Suppressor macrophage (primary cell): ENCODE measurements around the gene ACKR1.

Source experiments
- DNase-seq, 4 experiments: peaks; one replicate each; pipeline ENCODE4 v3.0.0-alpha.2; 2020 to 2022

ACKR1 gene

GRCh38 chr1:159223004-159223403 is 18.3 kb downstream of the ACKR1 start:
- DNase-seq, result no peak

DNA sequence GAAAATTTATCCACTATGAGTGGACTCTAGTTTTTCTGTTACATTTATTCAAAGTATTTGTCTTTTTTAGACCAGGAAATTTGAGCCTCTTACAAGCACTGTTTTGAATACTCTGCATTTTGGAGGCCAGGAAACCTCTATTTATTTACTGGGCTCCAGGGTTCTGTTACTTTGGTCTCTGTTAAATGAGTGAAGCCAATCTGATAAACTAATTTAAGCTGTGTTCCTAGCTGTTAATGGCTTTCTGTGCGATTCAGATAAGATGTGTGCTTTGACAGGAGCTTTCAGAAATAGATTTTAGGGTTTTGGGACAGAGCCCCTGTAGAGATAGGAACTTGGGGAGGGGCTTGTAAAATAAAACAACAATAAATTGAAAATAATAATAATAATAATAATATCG is 23.9 kb downstream of the ACKR1 start:
- DNase-seq, result no peak

GRCh38 chr1:159229260-159229885 is 24.7 kb downstream of the ACKR1 start:
- no peak for DNase-seq

GRCh38 chr1:159229896-159230295 is 25.2 kb downstream of the ACKR1 start:
- no peak for DNase-seq

GRCh38 chr1:159239551-159240220 is 35.0 kb downstream of the ACKR1 start:
- peak in 1 of 4 experiments; percentile 9 for DNase-seq

DNA sequence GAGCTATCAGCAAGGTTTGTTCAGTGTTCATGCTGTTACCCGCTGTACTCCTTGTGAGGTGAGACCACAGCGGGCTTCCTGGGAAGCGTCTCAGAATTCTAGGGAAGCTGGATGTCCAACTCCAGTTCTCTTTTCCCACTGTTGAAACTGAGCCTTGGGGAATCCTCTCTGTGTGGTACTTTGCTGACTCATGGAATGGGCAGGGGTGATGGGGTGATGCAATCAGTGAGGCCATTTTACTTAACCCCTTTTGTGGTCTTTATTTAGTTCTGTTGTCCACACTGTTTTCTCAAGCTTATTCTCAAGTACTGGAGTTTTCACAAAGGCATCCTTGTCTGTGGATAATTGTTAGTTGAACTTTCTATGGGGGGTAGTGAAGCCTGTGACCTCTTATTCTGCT is 42.6 kb downstream of the ACKR1 start:
- DNase-seq, result no peak

GRCh38 chr1:159248311-159248710 is 43.6 kb downstream of the ACKR1 start:
- no peak for DNase-seq

DNA sequence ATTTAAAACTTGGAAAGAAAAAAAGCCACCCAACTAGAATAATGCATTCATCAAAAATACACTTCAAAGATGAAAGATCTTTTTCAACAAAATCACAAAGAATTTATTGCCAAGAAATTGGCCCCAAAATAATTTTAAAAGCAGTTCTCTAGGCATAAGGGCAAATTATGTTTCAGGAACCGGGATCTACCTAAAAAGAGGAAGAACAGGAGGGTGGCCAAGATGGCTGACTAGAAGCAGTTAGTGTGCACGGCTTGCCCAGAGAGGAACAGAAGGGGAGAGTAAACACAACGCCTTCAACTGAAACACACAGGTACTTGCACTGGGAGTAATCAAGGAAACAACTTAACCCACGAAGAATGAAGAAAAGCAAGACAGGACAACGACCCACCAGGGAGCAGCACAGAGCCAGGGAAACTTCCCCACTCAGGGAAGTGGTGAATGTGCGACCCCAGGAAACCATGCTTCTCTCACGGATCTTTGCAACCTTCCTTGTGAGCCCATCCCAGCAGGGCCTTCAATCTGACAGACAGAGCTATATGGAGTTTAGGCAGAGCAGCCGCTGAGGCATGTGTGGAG is 46.1 kb downstream of the ACKR1 start:
- peak; percentile 6 to 52 (median 29) for DNase-seq
